Measurements from ENCODE around the gene LRRK2.
A peak's percentile ranks its signal among the peaks of the same experiment; 100 is the strongest.

Gene LRRK2

GRCh38 chr12:40336573-40337199, 111.9 kb downstream of the LRRK2 start:
- Histone ChIP-seq H3K9ac (no peak overlapping the region), H3K9me3 (no peaks in the 10 kb centered on the region), H3K27ac (no peak overlapping the region), H3K4me3 (no peak overlapping the region), H3K4me2 (no peak overlapping the region), H4K20me1 (no peaks in the 10 kb centered on the region), H3K36me3 (no peaks in the 10 kb centered on the region), H3K4me1 (no peaks in the 10 kb centered on the region), H3K27me3 (no peaks in the 10 kb centered on the region)
- TF ChIP-seq Cebpa-rat (IDR thresholded peaks at IDR 0.05), result no peak

GRCh38 chr12:40338071-40338470, 113.3 kb downstream of the LRRK2 start:
- no peaks in the 10 kb centered on the region for H3K4me1 ChIP-seq
- no peak overlapping the region for H3K4me2 ChIP-seq
- H3K27me3 ChIP-seq, result no peaks in the 10 kb centered on the region
- H3K27ac ChIP-seq, result no peak overlapping the region
- H3K36me3 ChIP-seq, result no peaks in the 10 kb centered on the region
- no peak for TF ChIP-seq Cebpa-rat (IDR thresholded peaks at IDR 0.05)
- H3K9me3 ChIP-seq, result no peaks in the 10 kb centered on the region
- no peak overlapping the region for H3K9ac ChIP-seq
- H4K20me1 ChIP-seq, result no peaks in the 10 kb centered on the region
- no peak overlapping the region for H3K4me3 ChIP-seq

DNA sequence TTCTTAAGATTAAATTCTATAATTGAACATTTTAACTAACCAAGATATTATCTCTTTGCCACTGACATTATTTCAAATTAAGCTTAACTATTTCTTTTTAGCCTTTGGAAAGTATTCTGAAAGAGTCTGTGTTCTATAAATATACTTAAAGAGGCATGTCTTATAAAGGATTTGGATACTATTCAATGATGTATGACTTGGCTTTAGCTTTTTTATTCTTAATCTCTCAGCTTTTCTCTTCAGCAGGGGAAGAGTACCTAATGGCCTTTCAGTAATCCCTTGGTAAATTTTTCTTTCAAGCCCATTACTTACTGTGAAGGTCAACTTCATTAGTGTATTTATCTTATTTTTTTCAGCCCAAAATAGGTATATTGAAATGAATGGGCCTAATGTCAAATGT, 113.8 kb downstream of the LRRK2 start:
- H3K36me3 ChIP-seq, result no peaks in the 10 kb centered on the region
- no peak for TF ChIP-seq Cebpa-rat (IDR thresholded peaks at IDR 0.05)
- H3K4me2 ChIP-seq, result no peak overlapping the region
- no peaks in the 10 kb centered on the region for H3K27me3 ChIP-seq
- no peaks in the 10 kb centered on the region for H3K9me3 ChIP-seq
- H3K27ac ChIP-seq, result no peak overlapping the region
- H3K4me3 ChIP-seq, result no peak overlapping the region
- H4K20me1 ChIP-seq, result no peaks in the 10 kb centered on the region
- no peak overlapping the region for H3K9ac ChIP-seq
- H3K4me1 ChIP-seq, result no peaks in the 10 kb centered on the region

DNA sequence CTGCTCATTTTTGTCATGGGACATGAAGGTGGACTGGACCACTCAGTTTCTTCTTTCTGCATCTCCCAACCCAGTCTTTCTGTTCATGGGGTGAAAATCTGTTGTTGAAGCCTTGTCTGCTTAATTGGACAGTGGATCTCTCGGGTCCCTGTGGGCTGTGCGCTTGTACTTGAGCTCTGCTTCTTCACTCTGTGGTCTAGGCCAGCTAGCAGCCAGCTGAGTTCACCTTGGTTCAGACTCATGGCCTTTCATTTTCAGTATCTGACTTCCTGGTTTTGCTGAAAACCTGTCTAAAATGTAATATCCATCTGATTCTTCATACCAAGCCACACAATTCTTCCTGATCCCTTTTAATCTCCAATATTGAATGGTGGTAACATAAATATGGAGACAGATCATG, 117.2 kb downstream of the LRRK2 start:
- no peaks in the 10 kb centered on the region for H3K36me3 ChIP-seq
- no peak overlapping the region for H3K9ac ChIP-seq
- no peaks in the 10 kb centered on the region for H3K9me3 ChIP-seq
- H3K27me3 ChIP-seq, result no peaks in the 10 kb centered on the region
- H3K4me3 ChIP-seq, result no peak overlapping the region
- H4K20me1 ChIP-seq, result no peaks in the 10 kb centered on the region
- no peak overlapping the region for H3K4me2 ChIP-seq
- no peak overlapping the region for H3K27ac ChIP-seq
- TF ChIP-seq Cebpa-rat (IDR thresholded peaks at IDR 0.05), result no peak
- H3K4me1 ChIP-seq, result no peaks in the 10 kb centered on the region

- no peak for TF ChIP-seq Cebpa-rat (IDR thresholded peaks at IDR 0.05)
- H3K4me2 ChIP-seq, result no peak overlapping the region
Observed at GRCh38 chr12:40343124-40343523, 118.3 kb downstream of the LRRK2 start.

GRCh38 chr12:40344312-40344711, 119.5 kb downstream of the LRRK2 start:
- no peaks in the 10 kb centered on the region for H3K27me3 ChIP-seq
- no peaks in the 10 kb centered on the region for H3K36me3 ChIP-seq
- H4K20me1 ChIP-seq, result no peaks in the 10 kb centered on the region
- no peak overlapping the region for H3K9ac ChIP-seq
- H3K9me3 ChIP-seq, result no peaks in the 10 kb centered on the region
- H3K4me2 ChIP-seq, result no peak overlapping the region
- H3K27ac ChIP-seq, result no peak overlapping the region
- no peaks in the 10 kb centered on the region for H3K4me1 ChIP-seq
- no peak for TF ChIP-seq Cebpa-rat (IDR thresholded peaks at IDR 0.05)
- no peak overlapping the region for H3K4me3 ChIP-seq

More at GRCh38 chr12:40343124-40343523, 118.3 kb downstream of the LRRK2 start:
- Histone ChIP-seq H3K4me1 (no peaks in the 10 kb centered on the region), H4K20me1 (no peaks in the 10 kb centered on the region), H3K9me3 (no peaks in the 10 kb centered on the region), H3K4me3 (no peak overlapping the region), H3K27me3 (no peaks in the 10 kb centered on the region), H3K9ac (no peak overlapping the region), H3K36me3 (no peaks in the 10 kb centered on the region), H3K27ac (no peak overlapping the region)

- no peak overlapping the region for H3K4me3 ChIP-seq
- H3K27ac ChIP-seq, result no peak overlapping the region
- peaks cover 13% of the 10 kb centered on the region for H3K9me3 ChIP-seq
- H3K4me2 ChIP-seq, result no peak overlapping the region
- no peak for TF ChIP-seq Cebpa-rat (IDR thresholded peaks at IDR 0.05)
- H3K27me3 ChIP-seq, result no peaks in the 10 kb centered on the region
- no peaks in the 10 kb centered on the region for H4K20me1 ChIP-seq
- no peaks in the 10 kb centered on the region for H3K36me3 ChIP-seq
- H3K9ac ChIP-seq, result no peak overlapping the region
- no peaks in the 10 kb centered on the region for H3K4me1 ChIP-seq
Observed at GRCh38 chr12:40351976-40352375, 127.2 kb downstream of the LRRK2 start.

DNA sequence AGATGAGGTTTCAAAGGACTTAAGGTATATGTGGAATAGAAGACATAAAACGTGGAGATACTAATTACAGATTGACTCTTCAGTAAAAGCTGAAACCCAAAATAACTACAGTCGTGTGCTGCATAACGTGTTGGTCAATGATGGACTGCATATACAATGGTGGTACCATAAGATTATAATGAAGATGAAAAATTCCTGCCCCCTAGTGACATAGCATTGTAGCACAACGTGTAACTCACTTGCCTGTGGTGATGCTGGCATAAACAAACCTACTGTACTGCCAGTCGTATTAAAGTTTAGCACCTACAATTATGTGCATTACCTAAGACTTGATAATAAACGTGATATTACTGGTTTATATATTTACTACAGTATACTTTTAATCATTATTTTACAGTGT, 150.3 kb downstream of the LRRK2 start:
- TF ChIP-seq Cebpa-rat (IDR thresholded peaks at IDR 0.05), result no peak
- no peak overlapping the region for H3K9ac ChIP-seq
- no peak overlapping the region for H3K27ac ChIP-seq
- peaks cover 7% of the 10 kb centered on the region; the same call in 1 of the 2 replicates for H3K4me1 ChIP-seq
- H3K27me3 ChIP-seq, result no peaks in the 10 kb centered on the region
- H3K4me2 ChIP-seq, result no peak overlapping the region
- H3K36me3 ChIP-seq, result no peaks in the 10 kb centered on the region
- H4K20me1 ChIP-seq, result no peaks in the 10 kb centered on the region
- H3K4me3 ChIP-seq, result no peak overlapping the region
- no peaks in the 10 kb centered on the region; the same call in 1 of the 2 replicates for H3K9me3 ChIP-seq

GRCh38 chr12:40376533-40377267, 151.9 kb downstream of the LRRK2 start:
- Histone ChIP-seq H3K27me3 (no peaks in the 10 kb centered on the region), H3K4me2 (peak overlapping the region; percentile 18; the same call in 1 of the 2 replicates), H3K9me3 (no peaks in the 10 kb centered on the region; the same call in 1 of the 2 replicates), H3K36me3 (no peaks in the 10 kb centered on the region), H3K27ac (no peak overlapping the region), H3K4me3 (no peak overlapping the region), H3K4me1 (peaks cover 7% of the 10 kb centered on the region; the same call in 1 of the 2 replicates), H3K9ac (no peak overlapping the region), H4K20me1 (no peaks in the 10 kb centered on the region)
- TF ChIP-seq Cebpa-rat (IDR thresholded peaks at IDR 0.05), result no peak

DNA sequence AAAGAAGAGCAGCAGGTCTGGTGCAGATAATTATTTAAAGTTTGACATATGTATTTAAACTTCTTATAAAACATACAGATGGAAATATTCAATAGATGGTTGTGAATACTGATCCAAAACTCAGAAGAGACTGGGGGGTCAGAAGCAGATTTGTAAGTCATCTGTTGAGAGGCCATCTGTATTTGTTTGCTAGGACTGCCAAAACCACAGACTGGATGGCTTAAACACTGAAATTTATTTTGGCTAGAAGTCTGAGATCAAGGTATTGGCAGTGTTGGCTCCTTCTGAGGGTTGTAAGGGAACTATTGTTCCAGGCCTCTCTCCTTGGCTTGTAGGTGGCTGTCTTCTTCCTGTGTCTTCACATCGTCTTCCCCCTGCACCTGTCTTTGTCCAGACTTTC, 153.9 kb downstream of the LRRK2 start:
- TF ChIP-seq Cebpa-rat (IDR thresholded peaks at IDR 0.05), result no peak
- peaks cover 7% of the 10 kb centered on the region; the same call in 1 of the 2 replicates for H3K4me1 ChIP-seq
- no peak overlapping the region for H3K4me2 ChIP-seq
- no peaks in the 10 kb centered on the region; the same call in 1 of the 2 replicates for H3K9me3 ChIP-seq
- no peaks in the 10 kb centered on the region for H3K27me3 ChIP-seq
- no peaks in the 10 kb centered on the region for H3K36me3 ChIP-seq
- H3K27ac ChIP-seq, result no peak overlapping the region
- no peak overlapping the region for H3K9ac ChIP-seq
- H3K4me3 ChIP-seq, result no peak overlapping the region
- no peaks in the 10 kb centered on the region for H4K20me1 ChIP-seq
